Hematopoietic multipotent progenitor cell treated with erythropoietin and hydrocortisone succinate and interleukin-3 and kit ligand, for 15 days (in vitro differentiated cells): ENCODE data around the gene UMAD1.

ENCODE experiments used
- DNase-seq: peaks from one replicate; pipeline ENCODE4 v3.0.0-alpha.2; 2015; ENCODE audit warnings: low spot score

UMAD1 gene

DNA sequence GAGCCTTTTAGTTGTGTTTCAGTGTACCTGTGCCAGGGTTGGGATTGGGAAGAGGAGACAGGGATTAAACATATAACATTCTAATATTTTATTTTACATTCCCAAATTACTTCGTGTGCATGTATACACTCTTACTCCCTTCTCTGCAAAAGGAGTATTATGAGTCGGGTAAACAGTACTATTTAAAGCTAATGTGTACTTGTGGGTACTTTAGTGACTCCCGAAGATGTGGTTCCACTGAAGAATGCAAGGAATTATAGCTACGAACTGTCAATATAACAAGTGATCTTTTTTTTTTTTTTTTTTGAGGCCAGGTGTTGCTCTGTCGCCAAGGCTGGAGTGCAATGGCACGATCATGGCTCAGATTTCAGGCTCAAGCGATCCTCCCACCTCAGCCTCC lies 200.5 kb downstream of the UMAD1 start:
- no peak for DNase-seq

DNA sequence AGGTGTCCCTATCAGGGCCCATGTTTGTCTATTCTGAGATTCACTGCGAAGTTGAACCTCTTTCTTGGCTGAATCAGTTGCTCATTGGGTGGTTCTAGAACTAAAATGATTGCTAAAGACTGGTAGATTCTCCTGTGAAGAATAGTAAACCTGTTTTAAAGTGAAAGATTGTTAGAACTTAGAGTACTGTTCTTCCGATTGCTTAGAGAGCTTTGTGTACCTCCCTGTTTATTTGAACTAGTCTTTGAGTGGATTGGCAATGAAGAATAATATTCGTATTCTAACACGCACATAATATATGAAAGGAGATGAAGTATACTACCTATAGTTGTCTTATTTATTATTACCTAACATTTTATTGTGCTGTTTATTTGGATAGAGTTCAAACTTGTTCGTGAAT lies 202.7 kb downstream of the UMAD1 start:
- DNase-seq, result no peak

GRCh38 chr7:7843972-7844371 lies 203.4 kb downstream of the UMAD1 start:
- no peak for DNase-seq

DNA sequence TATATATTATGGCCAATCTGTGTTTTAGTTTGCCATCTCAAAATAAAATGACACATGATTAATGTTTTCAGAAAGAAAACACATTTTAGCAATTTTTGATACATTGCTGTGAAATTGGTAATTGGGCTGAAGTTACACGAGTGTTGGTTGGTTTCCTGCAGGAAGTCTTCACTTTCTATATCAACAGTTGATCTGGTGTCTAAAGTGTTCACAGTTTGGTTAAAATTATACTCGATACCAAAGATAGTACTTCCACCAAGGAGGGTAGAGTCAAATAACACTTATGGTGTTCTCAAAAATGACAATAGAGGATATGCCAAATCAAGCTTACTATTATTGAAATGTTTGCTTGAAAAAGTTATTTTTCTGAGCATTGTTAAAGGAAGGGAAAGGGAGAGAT lies 207.7 kb downstream of the UMAD1 start:
- DNase-seq, result no peak

- DNase-seq, result no peak
These were observed 208.3 kb downstream of the UMAD1 start for GRCh38 chr7:7848892-7849291.

- DNase-seq, result no peak
These were observed 209.6 kb downstream of the UMAD1 start for GRCh38 chr7:7850150-7850549.

GRCh38 chr7:7851381-7851780 lies 210.8 kb downstream of the UMAD1 start:
- no peak for DNase-seq

- no peak for DNase-seq
These were observed 211.4 kb downstream of the UMAD1 start for GRCh38 chr7:7851991-7852390.

- no peak for DNase-seq
These were observed 216.6 kb downstream of the UMAD1 start for GRCh38 chr7:7857143-7857583.

DNA sequence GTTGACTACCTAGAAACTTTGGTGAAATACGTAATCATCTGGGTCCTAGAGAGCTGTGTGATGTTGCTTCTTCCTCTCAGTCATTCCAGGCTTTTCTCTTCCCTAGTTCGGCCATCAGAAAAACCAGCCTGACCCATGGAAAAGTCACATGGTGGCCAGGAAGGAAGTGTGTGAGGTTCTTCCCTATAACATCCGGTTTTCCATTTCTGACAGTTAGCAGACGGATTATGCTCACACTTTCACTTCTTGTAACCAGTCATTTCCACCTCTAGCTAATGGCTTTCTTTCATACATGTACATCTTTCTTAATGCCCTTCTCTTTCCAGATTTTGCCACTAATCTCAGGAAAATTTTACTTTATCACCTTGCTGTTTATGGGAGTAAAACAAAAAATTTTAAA lies 218.0 kb downstream of the UMAD1 start:
- no peak for DNase-seq

DNA sequence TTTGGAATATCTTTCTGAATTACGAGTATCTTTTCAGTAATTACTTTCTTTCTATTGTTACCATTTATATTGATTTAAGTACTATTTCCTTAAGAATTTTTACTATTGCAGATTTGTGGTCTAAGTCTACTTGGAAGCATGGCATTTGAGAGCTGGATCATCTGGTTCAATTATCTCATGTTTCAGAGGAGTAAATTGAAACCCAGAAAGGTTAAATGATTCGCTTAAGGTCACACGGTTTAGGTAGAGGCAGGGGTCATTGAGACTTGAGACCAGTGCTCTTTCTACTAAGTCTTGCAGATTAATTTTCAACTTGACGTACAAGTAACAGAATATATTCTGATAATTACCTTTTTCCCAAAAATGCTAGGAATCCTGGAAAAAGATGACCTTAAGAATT lies 218.9 kb downstream of the UMAD1 start:
- DNase-seq, result no peak

GRCh38 chr7:7861211-7861633 lies 220.7 kb downstream of the UMAD1 start:
- no peak for DNase-seq

GRCh38 chr7:7862393-7862792 lies 221.8 kb downstream of the UMAD1 start:
- no peak for DNase-seq

DNA sequence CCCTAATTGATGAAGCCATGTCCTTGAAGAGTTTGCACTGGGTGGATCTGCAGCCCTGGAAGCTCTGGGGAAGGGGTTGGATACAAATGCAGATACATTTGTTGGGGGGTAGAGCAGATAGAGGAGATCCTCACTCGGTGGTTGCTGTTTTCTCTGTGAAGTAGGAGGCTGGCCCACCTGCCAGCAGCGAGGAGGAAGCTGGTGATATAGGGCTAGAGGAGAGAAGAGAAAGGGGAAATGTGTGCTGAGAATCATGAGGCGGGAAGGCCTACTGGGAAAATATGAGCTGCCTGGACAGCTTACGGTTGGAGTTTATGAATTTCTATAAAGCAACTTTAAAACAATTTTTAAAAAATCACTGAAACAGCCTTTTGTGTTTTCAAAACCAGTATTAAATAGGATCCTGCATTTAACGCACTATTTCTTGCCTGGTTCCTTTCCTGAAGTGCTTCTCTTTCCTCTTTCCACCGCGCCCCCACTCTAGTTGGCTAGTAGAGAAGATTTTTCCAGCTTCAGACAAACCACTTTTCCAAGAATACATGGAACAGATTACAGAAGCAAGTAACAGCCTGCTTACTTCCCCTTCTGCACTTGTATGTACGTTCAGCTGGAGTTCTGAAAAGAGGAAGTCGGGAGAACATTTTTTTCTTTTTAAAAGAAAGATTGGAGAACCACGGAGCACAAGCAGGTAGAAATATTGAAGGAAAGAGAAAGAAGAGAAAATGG lies 227.5 kb downstream of the UMAD1 start:
- no peak for DNase-seq

DNA sequence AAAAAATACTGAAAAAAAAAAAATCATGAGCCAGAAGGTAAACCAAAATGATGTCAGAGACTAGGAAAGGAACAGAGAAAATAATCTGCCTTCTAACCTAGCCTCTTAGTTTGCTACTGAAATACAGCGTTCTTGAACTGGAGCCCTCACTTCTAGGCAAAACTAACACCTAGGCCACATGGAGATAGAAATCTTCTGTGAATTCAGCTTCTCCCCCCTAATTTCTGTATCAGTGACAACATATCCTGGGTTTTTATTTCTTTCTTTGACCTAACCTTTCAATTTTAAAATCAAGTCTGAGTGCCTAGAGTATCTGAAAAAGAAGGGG lies 228.0 kb downstream of the UMAD1 start:
- DNase-seq, result no peak

- no peak for DNase-seq
These were observed 228.5 kb downstream of the UMAD1 start for GRCh38 chr7:7869036-7869435.

- no peak for DNase-seq
These were observed 229.1 kb downstream of the UMAD1 start for GRCh38 chr7:7869651-7870050.

DNA sequence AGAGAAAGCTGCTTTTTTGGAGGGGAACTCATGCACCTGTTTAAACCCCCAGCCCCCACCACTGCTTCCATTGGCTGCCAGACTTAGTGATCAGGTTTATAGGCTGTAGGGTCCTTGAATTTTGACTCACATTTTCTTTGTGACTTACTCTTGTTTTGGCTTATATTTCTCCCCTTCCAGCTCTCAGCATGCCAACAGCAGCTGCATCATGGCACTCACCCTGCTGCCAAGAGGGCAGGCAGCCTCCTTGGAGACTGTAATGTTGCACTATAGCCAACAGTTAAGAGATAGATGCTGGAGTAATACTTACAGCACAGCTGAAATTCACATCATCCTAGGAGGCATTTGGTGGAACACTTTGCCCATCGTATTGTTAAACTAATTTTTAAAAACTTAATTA lies 230.0 kb downstream of the UMAD1 start:
- no peak for DNase-seq

DNA sequence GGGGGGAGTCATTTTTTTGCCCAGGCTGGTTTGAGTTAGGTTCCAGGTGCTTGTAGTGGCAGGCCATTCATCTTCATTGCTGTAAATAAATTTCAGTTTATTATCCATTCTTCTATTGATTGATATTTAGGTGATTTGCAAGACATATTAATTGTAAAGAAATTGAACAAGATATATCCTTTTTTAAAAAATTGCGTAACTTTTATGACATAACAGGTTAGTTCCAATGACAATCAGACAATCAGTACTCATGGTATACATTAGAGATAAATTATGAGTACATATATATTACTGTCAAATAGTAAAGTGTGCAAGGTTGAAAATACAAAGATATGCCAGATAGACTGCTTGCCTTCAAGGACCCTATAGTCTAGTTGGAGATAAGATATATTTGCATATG lies 235.9 kb downstream of the UMAD1 start:
- no peak for DNase-seq

GRCh38 chr7:7881581-7881980 lies 241.0 kb downstream of the UMAD1 start:
- no peak for DNase-seq

GRCh38 chr7:7882888-7883287 lies 242.3 kb downstream of the UMAD1 start:
- no peak for DNase-seq

GRCh38 chr7:7883394-7883793 lies 242.8 kb downstream of the UMAD1 start:
- no peak for DNase-seq

DNA sequence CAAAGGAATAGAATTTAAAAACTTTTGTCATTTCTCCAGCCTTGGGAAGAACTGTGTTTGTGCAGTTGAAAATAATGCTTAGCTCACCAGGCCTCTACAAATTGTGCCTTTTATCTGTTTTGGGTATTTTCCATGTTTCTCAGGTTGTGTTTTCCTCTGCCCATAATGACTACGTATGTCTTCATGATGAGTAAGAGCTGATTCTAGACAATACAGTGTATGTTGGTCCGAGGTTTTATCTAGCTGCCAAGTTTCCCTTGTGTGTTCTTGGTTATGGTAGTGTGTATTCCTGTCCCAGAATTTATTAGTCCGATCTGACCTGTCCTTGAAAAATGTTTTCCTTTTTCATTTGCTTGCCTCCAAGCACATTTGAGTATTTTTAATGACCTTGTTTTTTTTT lies 244.3 kb downstream of the UMAD1 start:
- DNase-seq, result no peak

DNA sequence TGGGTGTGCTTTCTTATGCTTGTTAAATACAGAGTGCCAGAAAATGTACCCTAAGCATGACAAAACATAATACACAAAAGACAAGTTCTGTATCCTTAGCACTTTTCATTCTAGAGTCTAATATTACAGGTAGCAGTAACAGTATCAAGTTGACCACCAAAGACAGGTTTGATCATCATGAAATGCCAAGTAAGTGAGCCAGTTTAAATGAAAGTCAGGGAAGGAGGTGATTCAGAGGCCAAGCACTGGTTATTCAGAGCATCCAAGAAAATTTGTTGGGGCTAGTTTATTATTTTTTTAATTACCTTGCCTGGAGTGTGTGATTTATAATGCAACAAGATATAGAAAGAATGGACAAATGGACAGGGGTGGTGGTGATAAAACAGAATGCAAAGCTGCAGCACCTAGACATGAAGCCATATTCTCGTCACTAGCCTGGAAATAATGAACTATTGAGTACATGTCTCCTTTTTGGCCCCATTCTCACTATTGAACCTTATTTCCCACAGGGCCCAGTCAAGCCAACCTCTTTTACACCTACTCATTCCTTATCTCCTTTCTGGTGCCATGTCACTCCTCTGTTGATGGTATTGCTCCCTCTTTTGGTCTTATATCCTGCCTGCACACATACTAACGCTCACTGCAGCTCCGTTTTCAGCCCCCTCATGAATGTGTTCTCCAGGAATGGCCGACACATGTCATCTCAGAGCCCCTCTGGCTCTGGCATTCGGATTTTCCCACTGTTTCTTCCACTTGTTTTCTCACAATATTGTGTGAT lies 249.4 kb downstream of the UMAD1 start:
- DNase-seq, result no peak
